GM23338 (cell line): ENCODE measurements around the gene LNX1. TPM values are rescaled to one million over a fixed set of nuclear protein-coding genes. Genes with fewer than 3 reads are reported as not detected.

Source experiments
- ATAC-seq: fragments of 200-7000 bp; cut with Tn5 transposase; 3 replicates; pipeline ENCODE4 v1.9.1; 2020
- DNase-seq: peaks from one replicate; pipeline ENCODE4 v3.0.0-alpha.2; 2015; ENCODE audit warnings: low spot score
- H2AFZ ChIP-seq: fragments of 200-600 bp; sonication (generic); 2 replicates; pipeline ENCODE4 v1.8.0; 2016; ENCODE audit warnings: antibody characterized with exemption, mild to moderate bottlenecking, moderate library complexity
- H3F3A ChIP-seq: fragments of 200-600 bp; sonication (generic); replicated peaks from 2 replicates; pipeline ENCODE4 v1.8.0; 2017; ENCODE audit warnings: antibody characterized with exemption, mixed run types, low read depth
- H3K27ac ChIP-seq: fragments of 200-600 bp; sonication (generic); 2 replicates; pipeline ENCODE4 v1.6.1; 2016; ENCODE audit warnings: low read depth
- H3K27me3 ChIP-seq: fragments of 200-600 bp; sonication (generic); 2 replicates; pipeline ENCODE4 v1.8.0; 2016; ENCODE audit warnings: mild to moderate bottlenecking, mixed run types, moderate library complexity; ENCODE audit not compliant: insufficient read depth
- H3K36me3 ChIP-seq: fragments of 200-600 bp; sonication (generic); 2 replicates; pipeline ENCODE4 v1.8.0; 2016; ENCODE audit warnings: mild to moderate bottlenecking; ENCODE audit not compliant: insufficient read depth
- H3K4me1 ChIP-seq: fragments of 200-600 bp; sonication (generic); 2 replicates; pipeline ENCODE4 v1.8.0; 2016; ENCODE audit warnings: mild to moderate bottlenecking, moderate library complexity; ENCODE audit not compliant: insufficient read depth
- H3K4me2 ChIP-seq: fragments of 200-600 bp; sonication (generic); 2 replicates; pipeline ENCODE4 v1.7.1; 2017; ENCODE audit warnings: mixed run types
- H3K4me3 ChIP-seq: fragments of 200-600 bp; sonication (generic); 2 replicates; pipeline ENCODE4 v1.6.1; 2016; ENCODE audit warnings: mixed run types
- H3K79me2 ChIP-seq: fragments of 200-600 bp; sonication (generic); replicated peaks from 2 replicates; pipeline ENCODE4 v1.8.0; 2017; ENCODE audit warnings: mild to moderate bottlenecking; ENCODE audit not compliant: insufficient read depth
- H3K9me2 ChIP-seq: fragments of 200-600 bp; sonication (generic); 2 replicates; pipeline ENCODE4 v1.8.0; 2017; ENCODE audit not compliant: insufficient read depth
- H4K20me1 ChIP-seq: fragments of 200-600 bp; sonication (generic); replicated peaks from 2 replicates; pipeline ENCODE4 v1.8.0; 2017; ENCODE audit warnings: mild to moderate bottlenecking; ENCODE audit not compliant: insufficient read depth
- H3K27ac Mint-ChIP-seq: 2 replicates; pipeline ENCODE4 v1.8.0; 2020; ENCODE audit warnings: inconsistent platforms, mild to moderate bottlenecking, moderate library complexity, mixed read lengths
- H3K27me3 Mint-ChIP-seq: 3 replicates; pipeline ENCODE4 v1.8.0; 2022; ENCODE audit warnings: low read depth, mild to moderate bottlenecking, moderate library complexity, mixed read lengths, inconsistent platforms; ENCODE audit not compliant: insufficient read depth, poor library complexity
- H3K36me3 Mint-ChIP-seq: 3 replicates; pipeline ENCODE4 v1.8.0; 2021; ENCODE audit warnings: low read depth, mild to moderate bottlenecking, inconsistent platforms, moderate library complexity, mixed read lengths
- H3K4me1 Mint-ChIP-seq: 3 replicates; pipeline ENCODE4 v1.8.0; 2020; ENCODE audit warnings: mild to moderate bottlenecking, inconsistent platforms, mixed read lengths
- H3K4me3 Mint-ChIP-seq: 3 replicates; pipeline ENCODE4 v1.8.0; 2021; ENCODE audit warnings: moderate library complexity, mild to moderate bottlenecking, inconsistent platforms, mixed read lengths
- H3K9me3 Mint-ChIP-seq: 3 replicates; pipeline ENCODE4 v1.8.0; 2020; ENCODE audit warnings: moderate library complexity, mild to moderate bottlenecking, inconsistent platforms, mixed read lengths
- CREB1 ChIP-seq: fragments of 250-450 bp; sonication (Bioruptor Pico); IDR thresholded peaks from 2 replicates; pipeline ENCODE4 v1.5.0; 2020; ENCODE audit warnings: low read depth, mild to moderate bottlenecking, moderate library complexity
- CTCF ChIP-seq, 2 experiments: fragments of 200-600 bp in 1 of 2; sonication (generic) in 1 of 2; conservative IDR thresholded peaks; 2 replicates each; pipeline versions ENCODE4 v1.5.1 to v1.6.1; 2016 to 2017; ENCODE audit warnings: antibody characterized with exemption in 2 of 2, low read depth in 2 of 2, mild to moderate bottlenecking in 2 of 2, moderate library complexity in 1 of 2
- ETS1 ChIP-seq: IDR thresholded peaks from 2 replicates; pipeline ENCODE4 v1.6.1; 2016; ENCODE audit warnings: antibody characterized with exemption
- EZH2 ChIP-seq: fragments of 200-600 bp; sonication (generic); IDR thresholded peaks from one replicate; pipeline ENCODE4 v1.8.0; 2017; ENCODE audit warnings: antibody characterized with exemption, mild to moderate bottlenecking, low read depth; ENCODE audit not compliant: unreplicated experiment
- EZH2phosphoT487 ChIP-seq: fragments of 200-600 bp; sonication (generic); IDR thresholded peaks from one replicate; pipeline ENCODE4 v1.8.1; 2018; ENCODE audit warnings: antibody characterized with exemption; ENCODE audit not compliant: unreplicated experiment
- JUNB ChIP-seq: IDR thresholded peaks from one replicate; pipeline ENCODE4 v1.6.1; 2016; ENCODE audit warnings: antibody characterized with exemption; ENCODE audit not compliant: unreplicated experiment
- NANOG ChIP-seq: IDR thresholded peaks from 2 replicates; pipeline ENCODE4 v1.6.1; 2016; ENCODE audit warnings: antibody characterized with exemption, borderline replicate concordance
- POLR2AphosphoS5 ChIP-seq: IDR thresholded peaks from 2 replicates; pipeline ENCODE4 v1.6.1; 2016; ENCODE audit warnings: antibody characterized with exemption, low read depth
- REST ChIP-seq: IDR thresholded peaks from one replicate; pipeline ENCODE4 v1.6.1; 2018; ENCODE audit warnings: antibody characterized with exemption; ENCODE audit not compliant: unreplicated experiment
- STAT1 ChIP-seq: IDR thresholded peaks from one replicate; pipeline ENCODE4 v1.6.1; 2016; ENCODE audit warnings: antibody characterized with exemption; ENCODE audit not compliant: unreplicated experiment
- ZNF114 ChIP-seq: fragments of 250-450 bp; sonication (Bioruptor Pico); IDR thresholded peaks from 2 replicates; pipeline ENCODE4 v1.5.0; 2020; ENCODE audit warnings: mild to moderate bottlenecking, moderate library complexity
- ZNF331 ChIP-seq: fragments of 250-450 bp; sonication (Bioruptor Pico); IDR thresholded peaks from 2 replicates; pipeline ENCODE4 v1.5.0; 2020; ENCODE audit warnings: low read depth, mild to moderate bottlenecking, moderate library complexity
- ZNF462 ChIP-seq: fragments of 250-450 bp; sonication (Bioruptor Pico); IDR thresholded peaks from 2 replicates; pipeline ENCODE4 v1.5.0; 2020; ENCODE audit warnings: mild to moderate bottlenecking, moderate library complexity
- polyA plus RNA-seq: library from polyadenylated mRNA; unstranded; fragments of >200 nt; fragmentation: Nextera tagmentation; extraction: Ambion mirVana; gene quantifications from 2 replicates; pipeline ENCODE4 v1.2.1, GENCODE V29; 2016
- total RNA-seq: library from RNA; depleted of rRNA; stranded (reverse); fragments of >200 nt; shearing (Covaris generic); gene quantifications from 2 replicates; pipeline ENCODE4 v1.2.3, GENCODE V29; 2014

Gene LNX1
- total and polyA plus RNA-seq, 2 experiments from 2014 or later = 5.4 to 6.4 TPM

- H3K4me1 Mint-ChIP-seq = peaks cover 4% of the 10 kb centered on the region; the same call in 2 of the 3 replicates
- TF ChIP-seq STAT1 (no peak), POLR2AphosphoS5 (no peak), ETS1 (no peak), NANOG (no peak), CTCF (conservative IDR thresholded peaks at IDR 0.05; ENCODE audit: low read depth in 2 of 2) (no peak), ZNF331 (no peak), JUNB (no peak), REST (no peak), EZH2 (no peak), ZNF462 (no peak), EZH2phosphoT487 (no peak), ZNF114 (CRISPR knock-in tag) (no peak), CREB1 (CRISPR knock-in tag) (no peak)
- H3K27me3 Mint-ChIP-seq = no peaks in the 10 kb centered on the region
- no peak overlapping the region for H2AFZ ChIP-seq
- peaks cover 30% of the 10 kb centered on the region; the same call in 2 of the 3 replicates for H3K36me3 Mint-ChIP-seq
- no peak for ATAC-seq
- H3F3A ChIP-seq = no peaks in the 10 kb centered on the region
- H3K4me3 Mint-ChIP-seq = no peak overlapping the region
- H3K36me3 ChIP-seq = peaks cover 5% of the 10 kb centered on the region; the same call in 1 of the 2 replicates
- no peak overlapping the region for H3K4me3 ChIP-seq
- DNase-seq = no peak
- H3K4me1 ChIP-seq = no peaks in the 10 kb centered on the region
- no peaks in the 10 kb centered on the region for H3K27me3 ChIP-seq
- no peaks in the 10 kb centered on the region for H3K79me2 ChIP-seq
- no peaks in the 10 kb centered on the region; the same call in 1 of the 2 replicates for H4K20me1 ChIP-seq
- no peaks in the 10 kb centered on the region for H3K9me2 ChIP-seq
- no peak overlapping the region for H3K27ac ChIP-seq
- no peaks in the 10 kb centered on the region; the same call in 2 of the 3 replicates for H3K9me3 Mint-ChIP-seq
- H3K4me2 ChIP-seq = no peak overlapping the region
- no peak overlapping the region for H3K27ac Mint-ChIP-seq
Measured at GRCh38 chr4:53441564-53441963, 149.7 kb downstream of the LNX1 start.
